Mammary epithelial cell (primary cell): ENCODE data around the gene WDFY3.

Source experiments
- CTCF ChIP-seq, 2 donors: IDR thresholded peaks in 1 of 2; conservative IDR thresholded peaks in 1 of 2; 2 replicates each; pipeline ENCODE4 v1.5.1; 2011 to 2012; ENCODE audit warnings: inconsistent platforms in 2 of 2, low read length in 2 of 2, mild to moderate bottlenecking in 2 of 2, control low read depth in 1 of 2, low read depth in 1 of 2; ENCODE audit not compliant: insufficient read depth in 1 of 2; ENCODE audit errors: extremely low read depth in 1 of 2
- EZH2 ChIP-seq: IDR thresholded peaks from 2 replicates; pipeline ENCODE4 v1.6.1; 2012; ENCODE audit warnings: low read length, inconsistent platforms, borderline replicate concordance

- TF ChIP-seq CTCF (conservative IDR thresholded peaks at IDR 0.05 in 1 of 2, IDR thresholded peaks at IDR 0.05 in 1 of 2; ENCODE audit: extremely low read depth in 1 of 2, insufficient read depth in 1 of 2, low read depth in 1 of 2, low read length in 2 of 2) (no peak), EZH2 (no peak)
Observed at GRCh38 chr4:84685105-84685504, 281.4 kb downstream of the WDFY3 start.
